Measurements from ENCODE around the gene SOX6.

- TF ChIP-seq CTCF (IDR thresholded peaks at IDR 0.05) (no peak), POLR2A (IDR thresholded peaks at IDR 0.05) (no peak)
Observed at GRCh38 chr11:16052750-16053149, 303.6 kb downstream of the SOX6 start.

Measured in right lobe of liver (tissue), 4 donors.